Stimulated activated CD8-positive, alpha-beta memory T cell treated with anti-CD3 and anti-CD28 coated beads, Interleukin-15, amount 100 ng/mL, for 24 hours (primary cell): ENCODE data around the gene PKIB.
A peak's percentile ranks its signal among the peaks of the same experiment; 100 is the strongest.
"Not testable (repeated sequence)": the region's sequence is repeated elsewhere in the genome, so short reads cannot be mapped to it uniquely, and the experiment has no call there.

ENCODE experiments used
- DNase-seq: peaks from one replicate; pipeline ENCODE4 v3.0.0-alpha.2; 2020; ENCODE audit warnings: low read depth

Gene PKIB

GRCh38 chr6:122609881-122610689 lies at the start of gene PKIB:
Gene PKIB, plus strand, starts transcription at chr6:122610405. Its CDS starts 107,390 bp downstream, at chr6:122717795.
- DNase-seq, result peak; percentile 2

- no peak for DNase-seq
Measured at GRCh38 chr6:122563364-122564052, 46.7 kb upstream of the PKIB start.

DNA sequence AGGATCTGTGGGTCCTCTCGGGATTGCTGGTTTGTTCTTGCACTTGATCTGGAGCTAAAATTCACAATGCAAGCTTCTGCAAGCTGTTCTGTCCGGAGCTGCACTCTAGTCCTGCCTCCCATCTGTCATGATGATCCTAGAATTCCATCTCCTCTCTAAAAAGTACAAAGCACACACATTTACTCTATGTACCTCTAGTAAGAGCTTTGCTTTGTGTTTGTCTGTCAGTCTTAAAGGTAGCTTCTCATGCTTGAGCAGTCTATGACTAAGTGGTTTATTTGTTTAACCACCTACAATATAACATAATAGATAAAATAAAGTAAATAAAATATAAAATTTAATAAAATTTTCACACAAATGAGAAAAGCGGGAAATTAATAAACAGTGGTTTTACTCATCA lies 46.0 kb upstream of the PKIB start:
- DNase-seq, result no peak

- DNase-seq, result no peak
Measured at GRCh38 chr6:122565708-122566107, 44.5 kb upstream of the PKIB start.

- DNase-seq, result no peak
Measured at GRCh38 chr6:122567034-122567433, 43.2 kb upstream of the PKIB start.

- DNase-seq, result no peak
Measured at GRCh38 chr6:122568350-122568749, 41.9 kb upstream of the PKIB start.

- no peak for DNase-seq
Measured at GRCh38 chr6:122568797-122569221, 41.4 kb upstream of the PKIB start.

DNA sequence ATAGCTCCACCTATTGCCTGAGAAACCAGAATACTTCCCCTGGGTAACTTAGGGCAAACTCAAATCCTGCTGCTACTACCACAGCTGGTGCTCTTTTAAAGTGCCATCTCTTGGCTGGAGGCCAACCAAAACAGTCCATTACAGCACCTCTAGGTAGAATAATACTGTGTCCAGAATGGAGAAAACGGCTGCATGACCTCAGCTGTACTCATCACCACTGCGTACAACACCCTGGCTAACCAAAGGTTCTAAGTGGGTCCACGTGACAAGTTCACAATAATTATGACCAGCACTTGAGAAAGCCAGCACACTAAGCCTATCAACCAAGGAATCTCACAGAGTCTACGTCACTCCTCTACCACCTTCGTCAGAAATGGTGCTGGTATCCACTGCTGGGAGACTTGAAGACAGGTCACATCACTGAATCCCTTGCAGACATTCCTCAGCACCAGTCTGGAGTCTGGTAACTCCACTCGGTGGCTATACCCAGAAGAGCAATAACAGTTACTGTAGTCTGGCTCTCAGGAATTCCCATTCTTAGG lies 40.9 kb upstream of the PKIB start:
- DNase-seq, result no peak

DNA sequence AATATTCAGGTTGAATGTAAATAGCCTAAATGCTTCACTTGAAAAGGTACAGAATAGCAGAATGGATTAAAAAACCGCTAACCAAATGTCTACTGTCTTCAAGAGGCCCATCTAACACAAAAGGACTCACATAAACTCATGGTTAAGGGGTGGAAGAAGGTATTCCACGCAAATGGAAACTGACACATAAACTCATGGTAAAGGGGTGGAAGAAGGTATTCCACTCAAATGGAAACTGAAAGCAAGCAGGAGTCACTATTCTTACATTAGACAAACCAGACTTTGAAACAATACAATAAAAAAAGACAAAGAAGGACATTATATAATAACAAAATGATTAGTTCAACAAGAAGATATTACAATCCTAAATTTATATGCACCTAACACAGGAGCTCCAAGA lies 38.3 kb upstream of the PKIB start:
- no peak for DNase-seq

- DNase-seq, result no peak
Measured at GRCh38 chr6:122576888-122577287, 33.3 kb upstream of the PKIB start.

- DNase-seq, result no peak
Measured at GRCh38 chr6:122578961-122579360, 31.2 kb upstream of the PKIB start.

GRCh38 chr6:122580737-122581136 lies 29.5 kb upstream of the PKIB start:
- DNase-seq, result no peak

DNA sequence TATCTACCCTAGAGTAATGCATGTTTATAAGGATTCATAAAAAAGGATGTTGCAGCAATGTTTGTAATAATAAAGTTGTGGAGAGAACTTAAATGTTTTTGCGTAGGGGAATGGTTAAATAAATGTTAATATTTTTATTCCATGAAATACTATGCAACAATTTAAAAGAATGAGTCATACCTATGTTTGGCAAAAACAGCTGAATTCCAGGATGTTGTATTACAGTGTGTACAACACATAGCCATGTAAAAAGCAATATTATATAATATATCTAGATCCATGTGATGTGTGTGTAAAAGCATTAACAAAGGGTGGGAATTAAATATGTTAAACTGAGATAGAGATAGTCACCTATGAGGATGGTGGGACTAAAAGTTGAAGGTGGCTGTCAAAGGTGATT lies 21.1 kb upstream of the PKIB start:
- DNase-seq, result no peak

DNA sequence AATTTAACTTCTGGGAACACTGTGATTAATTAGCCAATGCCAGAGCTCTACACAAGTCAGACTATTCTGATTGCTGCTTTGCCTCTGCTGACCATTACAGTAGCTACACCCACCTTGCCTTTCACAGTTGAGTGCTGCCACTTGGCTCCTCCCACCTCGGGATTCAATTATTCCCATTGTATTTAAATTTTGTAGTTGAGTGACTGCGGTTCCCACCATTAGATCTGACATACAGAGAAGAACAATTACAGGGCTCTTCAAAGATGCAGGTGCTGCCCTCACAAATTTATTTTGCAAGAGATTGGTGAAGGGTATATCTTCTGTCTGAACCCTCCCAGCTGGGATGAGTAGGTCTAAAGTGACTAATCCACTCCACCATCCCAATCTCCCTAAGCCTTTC lies 11.9 kb upstream of the PKIB start:
- not testable (repeated sequence) for DNase-seq

DNA sequence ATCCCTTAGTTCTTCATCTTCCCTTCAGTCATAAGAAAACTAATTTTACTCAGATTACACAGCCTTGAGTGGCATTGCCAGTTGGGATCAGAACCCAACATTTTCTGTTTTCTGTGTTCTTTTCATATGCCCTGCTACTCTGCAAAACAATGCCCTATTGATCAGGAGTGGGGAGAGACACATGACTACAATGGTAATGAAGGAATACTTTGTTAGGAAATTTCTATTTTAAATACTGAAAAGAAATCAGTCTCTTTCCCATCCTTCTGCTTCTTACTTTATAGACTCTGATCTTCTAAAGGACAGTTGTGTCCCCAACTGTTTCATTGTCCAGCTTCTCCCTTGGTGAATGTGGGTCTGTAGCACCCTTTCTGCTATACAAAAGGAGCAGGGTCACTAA lies 5.5 kb upstream of the PKIB start:
- no peak for DNase-seq

GRCh38 chr6:122610690-122611455 lies 668 bp downstream of the PKIB start:
- DNase-seq, result no peak

DNA sequence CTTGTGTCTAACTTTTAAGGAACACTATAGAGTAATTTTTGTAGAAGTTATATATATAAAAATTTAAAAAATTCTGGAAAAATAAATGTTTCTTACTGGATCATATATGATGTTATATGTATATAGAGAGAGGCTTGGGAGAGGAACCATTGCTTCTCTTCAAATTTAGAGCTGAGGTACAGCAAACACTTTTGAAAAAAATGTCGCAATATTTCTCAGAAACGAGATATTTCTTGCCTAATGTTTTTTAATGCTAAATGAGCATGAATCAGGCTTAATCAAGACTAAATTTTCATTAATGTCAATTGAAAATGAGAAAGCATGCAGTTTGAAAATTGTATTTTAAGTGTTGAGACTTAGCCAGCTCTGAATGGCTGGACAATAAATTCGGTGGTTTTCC lies 2.6 kb downstream of the PKIB start:
- DNase-seq, result no peak

DNA sequence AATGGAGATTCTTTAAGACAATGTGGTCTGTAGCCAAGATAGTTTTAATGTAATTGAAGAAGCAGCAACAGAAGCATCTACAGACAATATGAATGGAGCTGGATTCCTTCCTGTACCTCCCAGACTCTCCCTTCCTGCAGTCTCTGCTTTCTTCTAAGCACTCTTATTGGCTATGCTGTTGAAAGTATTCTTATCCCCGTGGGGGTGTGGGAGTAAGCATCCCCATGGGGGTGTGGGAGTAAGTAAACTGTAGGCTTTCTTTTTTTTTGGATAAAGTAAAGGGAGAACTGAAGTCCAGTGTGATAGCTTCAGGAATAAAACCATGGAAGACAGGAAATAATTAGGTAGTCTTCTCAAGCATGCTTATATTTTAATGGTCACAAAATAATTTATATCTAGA lies 4.1 kb downstream of the PKIB start:
- no peak for DNase-seq

DNA sequence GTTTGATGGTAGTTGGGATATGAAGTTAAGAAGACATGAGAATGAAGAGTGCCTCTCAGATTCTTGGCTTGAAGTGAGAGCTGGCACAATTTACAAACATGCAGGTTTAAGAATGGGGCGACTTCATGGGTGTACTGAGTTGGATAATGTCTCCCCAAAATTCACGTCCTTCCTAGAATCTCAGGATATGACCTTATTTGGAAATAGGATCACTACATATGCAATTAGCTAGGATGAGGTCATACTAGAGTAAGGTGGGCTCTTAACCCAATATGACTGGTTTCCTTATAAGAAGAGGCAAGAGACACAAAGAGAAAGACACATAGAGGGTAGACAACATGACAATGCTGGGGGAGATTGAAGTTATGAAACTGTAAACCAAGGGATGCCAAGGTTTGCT lies 5.2 kb downstream of the PKIB start:
- DNase-seq, result no peak

DNA sequence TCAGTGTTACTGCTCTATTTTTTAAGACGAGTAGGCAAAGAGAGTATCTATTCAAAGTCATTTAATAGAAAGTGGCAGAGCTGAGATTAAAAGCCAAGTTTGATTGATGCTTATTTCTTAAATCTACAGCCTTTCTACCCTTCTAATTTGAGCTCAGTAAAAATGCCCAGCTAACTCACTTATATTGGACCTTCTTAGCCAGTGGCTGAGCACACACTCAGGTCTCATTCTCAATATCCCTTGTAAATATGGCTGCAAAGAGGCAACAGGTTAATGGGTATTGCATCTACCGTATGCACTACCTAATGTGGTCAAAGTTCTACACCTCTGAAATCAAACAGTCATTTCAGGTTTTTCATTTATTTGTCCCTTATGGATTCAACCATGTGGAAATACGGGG lies 6.7 kb downstream of the PKIB start:
- no peak for DNase-seq

DNA sequence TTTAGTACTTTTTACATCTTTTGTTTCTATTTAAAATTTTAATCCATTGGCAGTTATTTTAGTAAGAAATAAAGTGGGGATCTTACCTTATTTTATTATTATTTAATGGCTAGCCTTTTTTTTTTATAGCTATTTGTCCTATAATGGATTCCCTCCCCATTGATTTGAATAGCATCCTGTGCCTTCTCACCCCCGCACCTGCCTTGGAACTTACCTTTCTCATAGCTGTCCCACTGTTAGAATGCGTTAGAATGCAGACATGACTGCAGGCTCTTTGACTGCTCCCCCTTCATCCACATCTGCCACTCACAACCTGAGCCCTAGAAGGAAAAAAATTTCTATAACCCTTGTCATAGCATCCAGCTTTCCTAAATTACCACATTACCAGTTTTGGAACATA lies 9.1 kb downstream of the PKIB start:
- DNase-seq, result no peak

- no peak for DNase-seq
Measured at GRCh38 chr6:122620428-122620827, 10.2 kb downstream of the PKIB start.

GRCh38 chr6:122620902-122621301 lies 10.7 kb downstream of the PKIB start:
- no peak for DNase-seq
